SIG-M5 (cell line): ENCODE results near the gene ZBTB4.

Source experiments
- DNase-seq: peaks from one replicate; lab custom pipeline; 2025; lab: John Stamatoyannopoulos, UW

Gene ZBTB4

GRCh38 chr17:7479213-7480088 lies at the start of gene ZBTB4:
TSS of gene ZBTB4 (minus strand) at chr17:7479631. CDS start at chr17:7466801, 12,830 bp downstream.
- DNase-seq = no peak

GRCh38 chr17:7528842-7529241 lies 49.4 kb upstream of the ZBTB4 start:
- DNase-seq = no peak

- DNase-seq = no peak
Measured at GRCh38 chr17:7523033-7523432, 43.6 kb upstream of the ZBTB4 start.

GRCh38 chr17:7515911-7516610 lies 36.6 kb upstream of the ZBTB4 start:
- DNase-seq = no peak

GRCh38 chr17:7513850-7514419 lies 34.5 kb upstream of the ZBTB4 start:
- no peak for DNase-seq

- DNase-seq = no peak
Measured at GRCh38 chr17:7512824-7513540, 33.6 kb upstream of the ZBTB4 start.

GRCh38 chr17:7512105-7512504 lies 32.7 kb upstream of the ZBTB4 start:
- DNase-seq = no peak

- no peak for DNase-seq
Measured at GRCh38 chr17:7511108-7511507, 31.7 kb upstream of the ZBTB4 start.

- no peak for DNase-seq
Measured at GRCh38 chr17:7509937-7510336, 30.5 kb upstream of the ZBTB4 start.

GRCh38 chr17:7508846-7509245 lies 29.4 kb upstream of the ZBTB4 start:
- no peak for DNase-seq

GRCh38 chr17:7508145-7508544 lies 28.7 kb upstream of the ZBTB4 start:
- DNase-seq = no peak

- no peak for DNase-seq
Measured at GRCh38 chr17:7503521-7503920, 24.1 kb upstream of the ZBTB4 start.

- no peak for DNase-seq
Measured at GRCh38 chr17:7502987-7503386, 23.6 kb upstream of the ZBTB4 start.

GRCh38 chr17:7502171-7502847 lies 22.9 kb upstream of the ZBTB4 start:
- no peak for DNase-seq

- no peak for DNase-seq
Measured at GRCh38 chr17:7501729-7502128, 22.3 kb upstream of the ZBTB4 start.

- DNase-seq = no peak
Measured at GRCh38 chr17:7499161-7499560, 19.7 kb upstream of the ZBTB4 start.

- DNase-seq = no peak
Measured at GRCh38 chr17:7497636-7498035, 18.2 kb upstream of the ZBTB4 start.

GRCh38 chr17:7497228-7497627 lies 17.8 kb upstream of the ZBTB4 start:
- no peak for DNase-seq

GRCh38 chr17:7496470-7497183 lies 17.2 kb upstream of the ZBTB4 start:
- DNase-seq = no peak

GRCh38 chr17:7495906-7496434 lies 16.5 kb upstream of the ZBTB4 start:
- no peak for DNase-seq

- DNase-seq = no peak
Measured at GRCh38 chr17:7493941-7494340, 14.5 kb upstream of the ZBTB4 start.
